ENCODE measurements around the gene CLEC3B.
"Not testable (repeated sequence)": the region's sequence is repeated elsewhere in the genome, so short reads cannot be mapped to it uniquely, and the experiment has no call there.

CLEC3B gene

GRCh38 chr3:45026038-45026437 is at the start of gene CLEC3B:
Gene CLEC3B (plus strand): TSS chr3:45026303. CDS start chr3:45026363, 60 bp downstream.
- no peak for DNase-seq

DNA sequence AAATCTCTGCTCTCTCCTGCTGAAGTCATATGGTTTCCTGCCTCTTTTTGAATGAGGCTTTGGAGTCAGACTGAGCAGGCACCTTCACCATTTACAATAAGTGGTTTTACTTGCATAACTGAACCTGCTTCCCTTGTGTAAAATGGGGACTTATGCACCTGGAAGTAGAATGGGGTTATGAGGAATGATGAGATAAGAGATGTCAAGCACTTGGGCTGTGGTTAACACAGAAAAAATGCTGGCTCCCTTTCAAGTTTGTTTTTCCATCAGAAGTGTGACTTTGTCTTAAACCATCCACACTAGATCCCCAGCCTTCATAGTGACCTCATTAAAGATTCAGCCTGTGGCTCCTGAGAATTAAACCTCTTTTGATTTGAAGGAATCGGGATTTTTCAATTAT is 44.9 kb upstream of the CLEC3B start:
- DNase-seq, result no peak

DNA sequence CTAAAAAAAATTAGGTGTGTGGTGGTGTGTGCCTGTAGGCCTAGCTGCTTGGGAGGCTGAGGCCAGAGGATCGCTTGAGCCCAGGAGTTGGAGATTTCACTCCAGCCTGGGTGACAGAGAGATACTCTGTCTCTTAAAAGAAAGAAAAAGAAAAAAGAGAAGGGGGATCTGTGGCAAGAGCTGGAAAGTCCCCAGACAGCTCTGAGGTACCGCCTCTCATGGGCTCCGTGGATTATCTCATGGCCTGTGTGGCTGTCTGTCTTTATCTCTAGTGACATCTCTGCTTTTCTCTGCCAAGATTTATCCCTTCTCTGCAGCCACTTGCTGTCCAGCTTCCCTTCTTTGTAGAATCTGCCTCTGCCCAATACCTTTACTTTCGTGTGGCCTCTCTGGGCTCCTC is 44.4 kb upstream of the CLEC3B start:
- no peak for DNase-seq

- no peak for DNase-seq
These were observed 43.3 kb upstream of the CLEC3B start for GRCh38 chr3:44982817-44983216.

- no peak for DNase-seq
These were observed 42.6 kb upstream of the CLEC3B start for GRCh38 chr3:44983484-44983941.

DNA sequence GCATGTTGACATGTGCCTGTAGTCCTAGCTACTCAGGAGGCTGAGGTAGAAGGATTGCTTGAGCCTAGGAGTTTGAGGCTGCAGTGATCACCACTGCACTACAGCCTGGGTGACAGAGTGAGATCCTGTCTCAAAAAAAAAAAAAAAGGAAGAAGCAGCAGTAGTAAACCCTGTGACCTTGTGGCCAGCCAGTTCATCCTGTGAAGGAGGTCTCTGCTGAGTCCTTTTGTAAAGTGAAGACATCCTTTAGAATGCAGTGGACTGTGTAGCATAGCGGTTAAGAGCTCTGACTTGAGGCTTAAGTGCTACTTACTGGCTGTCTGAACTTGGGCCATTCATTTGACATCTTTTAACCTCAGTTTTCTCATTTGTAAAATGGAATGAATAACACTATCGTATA is 41.8 kb upstream of the CLEC3B start:
- no peak for DNase-seq

- not testable (repeated sequence) for DNase-seq
These were observed 39.8 kb upstream of the CLEC3B start for GRCh38 chr3:44986330-44986729.

- DNase-seq, result no peak
These were observed 38.8 kb upstream of the CLEC3B start for GRCh38 chr3:44987332-44987731.

DNA sequence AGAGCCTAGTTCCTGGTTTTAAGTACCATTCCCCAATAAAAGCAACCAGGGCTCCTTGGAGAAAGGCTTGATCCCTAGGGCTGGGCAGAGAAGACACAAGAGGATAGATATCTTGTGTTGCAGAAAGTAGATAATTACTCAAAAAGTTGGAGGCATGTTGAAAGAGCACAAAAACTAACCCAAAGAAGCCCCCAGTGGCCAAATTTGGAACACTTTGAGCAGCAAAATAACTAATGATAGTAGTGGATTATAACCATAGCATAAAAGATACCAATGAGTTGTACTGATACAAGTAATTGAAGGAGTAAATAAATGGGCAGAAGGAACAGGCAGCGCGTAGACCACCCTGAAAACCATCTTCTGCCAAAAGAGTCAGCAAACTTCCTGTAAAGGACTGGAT is 38.0 kb upstream of the CLEC3B start:
- no peak for DNase-seq

DNA sequence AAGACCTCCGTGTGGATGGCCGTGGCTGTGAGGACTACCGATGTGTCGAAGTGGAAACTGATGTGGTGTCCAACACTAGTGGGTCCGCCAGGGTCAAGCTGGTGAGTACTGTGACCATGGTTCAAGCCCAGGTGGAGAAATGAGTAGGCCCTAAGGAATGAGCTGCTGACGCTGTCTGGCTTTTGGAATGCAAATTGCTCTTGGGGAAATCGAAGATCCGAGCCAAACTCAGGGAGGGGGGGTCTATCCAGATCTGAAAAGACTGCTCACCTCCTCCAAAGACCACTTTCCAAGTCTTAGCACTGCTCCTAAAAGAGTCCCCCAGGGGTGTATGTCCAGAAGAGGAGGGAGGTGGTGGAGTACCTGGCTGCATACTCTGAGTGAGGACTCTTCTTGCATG is 37.0 kb upstream of the CLEC3B start:
- no peak for DNase-seq

GRCh38 chr3:44989636-44990373 is 36.3 kb upstream of the CLEC3B start:
- no peak for DNase-seq

- no peak for DNase-seq
These were observed 34.8 kb upstream of the CLEC3B start for GRCh38 chr3:44991326-44991725.

DNA sequence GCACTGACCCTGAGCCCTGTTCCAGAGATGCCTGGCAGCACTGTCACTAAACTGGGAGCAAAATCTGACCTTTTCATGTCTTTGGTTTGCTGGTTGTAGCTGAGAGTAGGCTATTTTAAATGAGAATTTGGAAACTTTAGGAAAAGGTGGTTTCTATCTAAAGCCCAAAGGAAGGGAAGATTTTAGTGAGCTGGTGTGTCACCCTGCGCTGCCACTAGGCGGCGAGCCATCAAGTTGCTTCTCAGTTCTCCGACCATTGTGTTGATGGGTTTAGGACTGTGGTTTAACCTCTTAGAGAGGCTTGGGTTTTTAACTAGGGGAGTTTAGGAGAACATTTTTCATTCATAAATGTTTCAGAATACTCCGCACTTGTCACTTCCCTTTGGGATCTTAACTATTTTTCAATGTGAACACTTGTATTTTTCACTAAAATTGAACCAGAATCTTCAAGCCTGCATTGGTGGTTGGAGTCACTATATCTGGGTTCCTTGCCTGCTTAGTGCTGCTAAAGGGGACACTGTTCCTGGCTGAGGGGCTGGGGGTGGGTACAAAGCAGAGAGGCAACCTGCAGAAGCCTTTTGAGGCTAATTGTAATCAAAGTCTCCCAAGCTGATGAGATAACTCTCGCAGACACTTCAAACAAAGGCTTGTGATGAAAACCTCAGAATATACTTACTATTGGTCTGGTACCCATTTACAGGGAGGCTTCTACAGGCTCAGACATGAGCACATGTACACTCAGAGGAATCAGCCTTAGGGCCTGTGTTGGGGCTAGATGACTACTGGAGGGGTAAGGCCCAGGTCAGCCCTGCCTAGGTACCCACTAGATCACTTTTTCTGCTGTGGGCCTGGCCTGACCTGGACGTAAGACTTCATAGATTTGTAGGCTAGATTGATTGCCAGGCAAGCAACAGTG is 33.3 kb upstream of the CLEC3B start:
- no peak for DNase-seq

DNA sequence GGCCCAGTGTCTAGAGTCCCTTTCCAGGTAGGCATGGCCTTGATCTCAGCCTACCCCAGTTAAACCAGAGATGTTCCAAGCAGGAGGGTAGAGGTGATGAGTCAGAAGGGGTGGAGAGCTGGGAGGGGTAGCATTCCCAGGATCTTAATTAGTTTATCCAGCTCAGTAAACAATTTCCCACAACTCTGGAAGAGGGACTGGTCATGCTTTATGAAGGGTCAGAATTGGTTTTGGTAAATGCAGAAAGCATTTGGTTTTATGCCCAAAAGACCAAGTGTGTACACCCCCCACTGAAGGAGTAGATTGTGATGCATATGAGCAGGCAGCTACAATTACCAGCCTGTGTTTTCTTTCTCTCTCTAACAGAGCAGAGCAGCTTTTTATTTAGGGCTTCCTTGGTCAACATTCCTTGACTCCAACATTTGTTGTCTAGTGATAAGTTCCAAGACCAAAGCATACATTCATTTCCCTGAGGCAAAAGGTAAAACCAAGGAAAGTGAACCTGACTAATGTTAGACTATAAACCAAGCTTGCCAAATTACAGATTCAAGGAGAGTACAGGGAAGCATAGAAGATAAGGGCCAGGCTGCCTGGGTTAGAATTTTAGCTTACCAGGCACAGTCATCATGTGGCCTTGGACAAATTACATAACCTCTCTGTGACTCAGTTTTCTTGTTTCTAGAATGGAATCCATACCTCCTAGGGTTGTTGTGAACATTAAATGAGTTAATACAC is 32.5 kb upstream of the CLEC3B start:
- DNase-seq, result peak; percentile 73

DNA sequence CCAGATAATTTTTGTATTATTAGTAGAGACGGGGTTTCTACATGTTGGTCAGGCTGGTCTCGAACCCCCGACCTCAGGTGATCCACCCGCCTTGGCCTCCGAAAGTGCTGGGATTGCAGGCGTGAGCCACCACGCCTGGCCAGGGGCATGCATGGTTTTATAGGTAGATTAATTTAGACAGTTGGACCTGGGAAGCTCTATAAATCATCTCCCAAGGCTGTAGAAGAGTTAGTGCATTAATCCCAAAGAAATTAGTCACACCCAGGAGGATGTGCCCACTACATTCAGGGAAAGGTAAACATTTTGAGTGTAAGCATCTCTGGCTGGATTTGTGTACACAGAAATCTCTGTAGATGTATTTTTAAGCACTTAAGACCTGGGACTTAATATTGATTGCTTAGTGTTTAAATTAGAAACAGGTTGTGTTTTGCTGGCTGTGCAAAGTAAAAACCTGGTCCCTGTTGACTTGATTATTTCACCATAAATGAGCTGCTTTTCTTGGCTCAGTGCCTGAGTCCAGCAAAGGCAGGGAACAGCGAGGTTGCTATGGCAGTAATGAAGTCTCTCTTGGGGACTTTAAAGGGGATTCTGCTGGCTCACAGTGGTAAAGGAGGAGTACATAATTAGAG is 30.8 kb upstream of the CLEC3B start:
- DNase-seq, result no peak

- no peak for DNase-seq
These were observed 29.5 kb upstream of the CLEC3B start for GRCh38 chr3:44996556-44996969.

DNA sequence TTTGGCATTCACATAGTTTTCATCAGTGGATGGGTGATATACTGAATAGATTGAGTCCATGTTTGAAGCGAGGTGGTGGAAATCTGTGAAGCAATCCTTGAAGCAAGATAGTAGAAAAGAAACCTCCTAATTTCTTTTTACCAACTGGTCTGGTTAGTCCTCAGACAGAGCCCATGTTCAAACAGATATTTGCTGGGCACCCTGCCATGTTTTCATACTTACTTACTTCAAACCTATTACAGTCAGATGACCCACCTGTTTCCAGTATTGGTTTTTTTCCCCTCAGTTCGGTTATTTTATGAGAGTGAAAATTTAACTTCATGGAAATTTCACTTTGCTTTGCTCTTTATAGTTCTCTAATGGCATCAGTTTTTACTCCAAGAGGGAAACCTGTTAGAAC is 26.3 kb upstream of the CLEC3B start:
- DNase-seq, result no peak

- no peak for DNase-seq
These were observed 25.3 kb upstream of the CLEC3B start for GRCh38 chr3:45000823-45001222.

DNA sequence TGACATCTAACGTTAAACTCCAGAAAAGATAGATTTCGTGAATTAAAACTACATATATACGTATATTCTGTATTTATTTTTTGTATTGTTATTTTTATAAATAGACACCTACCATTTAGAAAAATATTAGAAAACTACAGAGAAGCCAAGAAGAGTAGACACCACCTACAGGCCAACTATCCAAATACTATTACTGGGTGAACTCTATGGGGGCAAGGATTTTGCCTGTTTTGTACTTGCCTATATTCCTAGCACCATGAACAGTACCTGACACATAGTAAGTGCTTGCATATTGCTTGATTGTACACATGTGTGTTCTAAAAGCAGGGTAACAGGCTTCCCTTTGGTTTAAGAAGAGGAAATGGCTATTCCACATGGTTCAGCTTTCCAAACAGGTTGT is 24.4 kb upstream of the CLEC3B start:
- no peak for DNase-seq

DNA sequence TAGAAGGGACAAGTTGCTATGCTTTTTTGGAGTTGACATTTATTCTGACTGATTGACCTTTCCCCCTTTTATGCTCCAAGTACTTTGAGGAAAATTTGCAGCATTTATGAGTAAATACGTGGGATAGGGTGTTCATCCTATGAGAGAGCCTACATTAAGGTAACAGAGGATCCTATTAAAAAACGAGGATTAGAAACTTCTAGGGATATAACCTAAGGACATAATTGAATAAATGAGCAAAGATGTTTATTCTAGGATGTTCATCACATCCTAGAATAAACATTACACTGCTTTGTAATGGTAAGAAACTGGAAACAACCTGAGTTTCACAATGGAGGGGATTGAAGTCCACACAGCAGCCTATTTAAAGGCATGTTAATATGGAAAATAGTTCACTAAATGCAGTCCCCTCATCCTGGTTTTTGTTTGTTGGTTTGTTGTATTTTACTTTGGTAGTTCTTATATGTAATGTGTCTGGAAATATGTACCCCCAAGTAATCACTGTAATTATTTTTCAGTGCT is 23.9 kb upstream of the CLEC3B start:
- no peak for DNase-seq

GRCh38 chr3:45002720-45003119 is 23.4 kb upstream of the CLEC3B start:
- no peak for DNase-seq

- DNase-seq, result no peak
These were observed 22.7 kb upstream of the CLEC3B start for GRCh38 chr3:45003406-45003805.

DNA sequence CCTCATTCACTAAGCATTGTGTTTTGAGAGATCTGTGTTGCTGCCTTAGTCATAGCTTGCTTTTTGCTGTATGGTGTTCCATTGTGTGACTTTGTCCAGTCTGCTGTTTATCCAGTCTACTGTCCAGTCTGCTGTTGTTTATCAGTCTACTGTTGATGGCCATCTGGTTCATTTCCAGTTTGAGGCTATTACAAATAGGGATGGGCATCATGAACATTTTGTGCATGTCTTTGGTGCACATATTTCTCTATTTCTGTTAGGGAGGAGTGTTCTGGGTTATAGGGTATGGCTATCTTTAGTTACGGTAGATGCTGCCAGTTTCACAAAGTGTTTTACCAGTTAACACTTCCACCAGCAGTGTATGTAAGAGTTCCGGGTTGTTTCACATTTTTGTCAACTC is 22.2 kb upstream of the CLEC3B start:
- no peak for DNase-seq
